Activated CD8-positive, alpha-beta memory T cell treated with anti-CD3 and anti-CD28 coated beads for 48 hours (primary cell): ENCODE results near the gene GREM1.

Experiments used
- DNase-seq, 3 experiments: peaks; one replicate each; pipeline ENCODE4 v3.0.0-alpha.2; 2020; ENCODE audit warnings: low read depth in 2 of 3, low spot score in 2 of 3

Gene GREM1

GRCh38 chr15:32730677-32731654 is 13.2 kb downstream of the GREM1 start:
- DNase-seq, result no peak

DNA sequence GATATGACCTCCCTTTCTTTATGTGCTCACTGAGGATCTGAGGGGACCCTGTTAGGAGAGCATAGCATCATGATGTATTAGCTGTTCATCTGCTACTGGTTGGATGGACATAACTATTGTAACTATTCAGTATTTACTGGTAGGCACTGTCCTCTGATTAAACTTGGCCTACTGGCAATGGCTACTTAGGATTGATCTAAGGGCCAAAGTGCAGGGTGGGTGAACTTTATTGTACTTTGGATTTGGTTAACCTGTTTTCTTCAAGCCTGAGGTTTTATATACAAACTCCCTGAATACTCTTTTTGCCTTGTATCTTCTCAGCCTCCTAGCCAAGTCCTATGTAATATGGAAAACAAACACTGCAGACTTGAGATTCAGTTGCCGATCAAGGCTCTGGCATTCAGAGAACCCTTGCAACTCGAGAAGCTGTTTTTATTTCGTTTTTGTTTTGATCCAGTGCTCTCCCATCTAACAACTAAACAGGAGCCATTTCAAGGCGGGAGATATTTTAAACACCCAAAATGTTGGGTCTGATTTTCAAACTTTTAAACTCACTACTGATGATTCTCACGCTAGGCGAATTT is 14.9 kb downstream of the GREM1 start:
- no peak for DNase-seq

- no peak for DNase-seq
These were observed 15.5 kb downstream of the GREM1 start for GRCh38 chr15:32733281-32733680.

- DNase-seq, result no peak
These were observed 18.3 kb downstream of the GREM1 start for GRCh38 chr15:32735989-32736700.

- no peak for DNase-seq
These were observed 18.9 kb downstream of the GREM1 start for GRCh38 chr15:32736701-32737061.

GRCh38 chr15:32737304-32737703 is 19.5 kb downstream of the GREM1 start:
- no peak for DNase-seq

DNA sequence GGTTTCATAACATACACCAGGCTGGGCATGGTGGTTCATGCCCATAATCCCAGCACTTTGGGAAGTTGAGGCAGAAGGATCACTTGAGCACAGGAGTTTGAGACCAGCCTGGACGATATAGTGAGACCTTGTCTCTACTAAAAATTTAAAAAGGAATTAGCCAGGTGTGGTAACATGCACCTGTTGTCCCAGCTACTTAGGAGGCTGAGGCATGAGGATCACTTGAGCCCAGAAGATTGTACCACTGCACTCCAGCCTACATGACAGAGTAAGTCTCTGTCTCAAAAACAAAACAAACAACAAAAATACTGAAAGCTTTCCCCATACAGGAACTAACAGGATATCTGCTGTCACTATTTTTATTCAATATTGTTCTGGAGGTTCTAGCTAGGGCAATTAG is 20.9 kb downstream of the GREM1 start:
- DNase-seq, result no peak

DNA sequence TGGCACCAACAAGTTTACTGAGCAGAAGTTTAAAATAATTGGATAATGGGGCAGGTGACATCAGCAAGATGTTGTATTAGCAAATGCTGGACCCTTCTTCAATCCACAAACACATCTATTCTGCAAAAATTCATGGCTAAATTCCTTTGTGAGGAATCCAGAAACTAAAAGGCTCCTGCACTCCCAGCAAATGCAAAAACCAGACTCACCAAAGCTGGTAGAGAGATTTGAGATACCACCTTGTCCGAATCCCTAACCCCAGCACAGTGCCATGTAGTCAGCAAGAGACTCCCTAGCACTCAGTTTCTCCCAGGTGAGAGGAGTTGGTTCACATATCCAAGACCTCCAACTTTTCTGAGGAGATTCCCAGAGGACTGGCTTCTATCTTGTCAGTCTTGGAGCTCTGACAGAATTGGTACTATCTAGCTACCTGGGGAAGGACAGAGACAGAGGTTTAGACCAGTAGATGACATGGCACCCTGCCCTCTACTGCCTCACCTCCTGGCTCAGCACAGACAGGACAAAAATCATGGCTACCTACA is 21.8 kb downstream of the GREM1 start:
- DNase-seq, result no peak

DNA sequence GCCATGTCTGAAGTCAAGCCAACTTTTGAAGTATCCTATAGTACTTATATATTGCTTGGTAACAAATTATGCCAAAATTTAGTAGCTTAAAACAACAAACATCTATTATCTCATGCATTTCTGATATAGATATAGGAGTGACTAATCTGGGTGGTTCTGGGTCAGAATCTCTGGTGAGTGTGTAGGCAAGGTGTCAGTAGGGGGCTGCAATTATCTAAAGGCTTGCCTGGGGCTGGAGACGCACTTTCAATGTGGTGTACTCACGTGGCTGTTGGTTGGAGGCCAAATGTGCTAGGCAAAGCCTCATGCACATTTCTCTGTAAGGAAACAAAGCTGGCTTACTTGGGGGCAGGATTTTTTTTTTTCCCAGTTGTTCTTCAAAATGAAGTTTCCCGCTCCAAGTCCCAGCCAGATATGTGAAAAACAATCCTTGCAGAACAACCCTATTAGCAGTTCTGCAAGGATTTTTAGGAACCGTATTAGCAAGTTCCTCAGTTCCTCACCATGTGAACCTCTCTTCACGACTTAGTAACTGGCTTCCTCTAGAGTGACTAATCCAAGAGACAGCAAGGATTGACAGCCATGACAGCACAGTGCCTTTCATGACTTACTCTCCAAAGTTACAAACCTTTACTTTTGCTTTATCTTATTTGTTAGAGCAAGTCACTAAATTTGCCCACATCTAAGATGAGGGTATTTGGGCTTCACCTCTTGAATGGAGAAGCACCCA is 25.8 kb downstream of the GREM1 start:
- no peak for DNase-seq

DNA sequence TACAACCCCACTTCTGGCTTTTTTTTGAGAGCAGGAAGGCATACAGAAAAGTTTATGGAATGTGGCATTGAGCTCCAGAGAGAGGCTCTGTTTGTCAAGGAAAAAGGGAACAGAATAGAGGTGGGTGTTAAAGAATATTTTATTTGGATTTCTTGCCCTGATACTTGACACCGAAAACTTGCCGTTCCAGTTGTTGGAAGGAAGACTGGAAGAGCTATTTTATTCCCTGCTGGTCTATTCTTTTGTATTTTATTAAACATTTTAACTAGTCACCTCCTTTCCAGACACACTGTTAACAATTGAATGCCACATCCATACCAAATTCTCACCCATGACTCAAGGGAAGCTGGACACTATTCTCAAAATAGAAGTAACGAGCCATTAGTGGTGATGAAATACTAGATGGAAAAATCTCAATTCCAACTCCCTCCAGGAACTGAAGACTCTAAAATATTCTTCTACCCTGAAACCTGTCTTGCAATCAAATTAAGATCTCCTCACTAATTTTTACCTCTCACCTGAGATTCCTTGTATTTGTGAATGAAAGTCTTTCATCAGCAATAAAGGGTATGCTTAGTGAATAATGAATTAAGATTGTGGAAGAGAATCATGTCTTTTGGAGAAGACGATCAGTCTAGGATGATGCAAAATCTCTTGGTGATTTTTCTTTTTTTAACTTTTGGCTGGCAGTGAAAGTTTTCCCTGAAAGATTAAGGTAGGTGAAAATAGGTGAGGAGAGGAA is 28.5 kb downstream of the GREM1 start:
- DNase-seq, result no peak

- no peak for DNase-seq
These were observed 30.1 kb downstream of the GREM1 start for GRCh38 chr15:32747921-32748342.

GRCh38 chr15:32750979-32751378 is 33.2 kb downstream of the GREM1 start:
- no peak for DNase-seq

DNA sequence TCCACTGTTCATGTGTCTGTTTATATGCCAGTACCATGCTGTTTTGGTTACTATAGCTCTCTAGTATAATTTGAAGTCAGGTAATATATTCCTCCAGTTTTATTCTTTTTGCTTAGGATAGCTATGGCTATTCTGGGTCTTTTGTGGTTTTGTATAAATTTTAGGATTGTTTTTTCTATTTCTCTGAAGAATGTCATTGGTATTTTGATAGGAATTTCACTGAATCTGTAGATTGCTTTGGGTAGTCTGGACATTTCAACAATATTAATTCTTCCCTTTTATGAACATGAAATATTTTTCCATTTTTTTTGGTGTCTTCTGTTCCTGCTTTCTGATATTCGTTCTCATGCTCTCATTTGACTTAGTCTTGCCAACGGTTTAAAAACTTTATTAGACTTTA is 39.6 kb downstream of the GREM1 start:
- DNase-seq, result no peak

GRCh38 chr15:32763295-32763694 is 45.5 kb downstream of the GREM1 start:
- DNase-seq, result no peak

DNA sequence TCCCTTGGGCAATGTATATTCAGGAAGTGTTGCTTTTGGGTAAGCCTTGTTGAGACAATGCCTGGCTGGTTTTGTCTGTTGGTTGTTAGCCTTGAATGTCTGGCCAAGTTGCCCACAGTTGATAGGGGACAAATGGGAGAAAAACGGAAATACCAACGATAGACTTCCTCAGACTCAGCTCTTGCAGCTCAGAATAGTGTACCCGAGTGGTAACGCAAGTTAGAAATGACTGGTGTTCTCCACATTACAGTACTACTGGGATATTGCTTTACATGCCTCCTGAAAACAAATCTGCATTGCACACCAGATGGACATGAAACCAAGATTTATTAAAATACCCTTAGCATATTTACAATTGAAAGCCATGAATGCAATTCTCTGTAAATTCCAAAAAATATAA is 47.4 kb downstream of the GREM1 start:
- no peak for DNase-seq

- no peak for DNase-seq
These were observed 48.3 kb downstream of the GREM1 start for GRCh38 chr15:32766101-32766500.

DNA sequence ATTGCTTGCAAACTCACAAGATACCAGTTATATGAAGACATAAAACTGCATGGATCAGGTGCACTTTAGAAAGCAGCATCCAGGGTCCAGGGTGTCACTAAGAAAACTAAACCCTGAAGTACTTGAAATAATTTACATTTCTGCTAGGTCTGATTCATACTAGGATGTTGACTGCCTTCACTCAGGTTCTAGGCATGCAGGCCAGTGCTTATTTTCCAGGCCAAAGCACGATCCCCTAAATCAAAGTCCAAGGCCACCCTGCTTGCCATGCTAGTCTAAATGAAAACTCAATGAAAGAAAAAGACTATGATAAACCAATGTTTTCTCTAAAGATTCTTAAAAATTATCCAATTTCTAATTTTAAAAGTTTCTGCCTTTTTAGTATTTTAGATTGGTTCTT is 49.4 kb downstream of the GREM1 start:
- no peak for DNase-seq

- DNase-seq, result no peak
These were observed 56.2 kb downstream of the GREM1 start for GRCh38 chr15:32774022-32774421.

- no peak for DNase-seq
These were observed 57.3 kb downstream of the GREM1 start for GRCh38 chr15:32775103-32775502.

DNA sequence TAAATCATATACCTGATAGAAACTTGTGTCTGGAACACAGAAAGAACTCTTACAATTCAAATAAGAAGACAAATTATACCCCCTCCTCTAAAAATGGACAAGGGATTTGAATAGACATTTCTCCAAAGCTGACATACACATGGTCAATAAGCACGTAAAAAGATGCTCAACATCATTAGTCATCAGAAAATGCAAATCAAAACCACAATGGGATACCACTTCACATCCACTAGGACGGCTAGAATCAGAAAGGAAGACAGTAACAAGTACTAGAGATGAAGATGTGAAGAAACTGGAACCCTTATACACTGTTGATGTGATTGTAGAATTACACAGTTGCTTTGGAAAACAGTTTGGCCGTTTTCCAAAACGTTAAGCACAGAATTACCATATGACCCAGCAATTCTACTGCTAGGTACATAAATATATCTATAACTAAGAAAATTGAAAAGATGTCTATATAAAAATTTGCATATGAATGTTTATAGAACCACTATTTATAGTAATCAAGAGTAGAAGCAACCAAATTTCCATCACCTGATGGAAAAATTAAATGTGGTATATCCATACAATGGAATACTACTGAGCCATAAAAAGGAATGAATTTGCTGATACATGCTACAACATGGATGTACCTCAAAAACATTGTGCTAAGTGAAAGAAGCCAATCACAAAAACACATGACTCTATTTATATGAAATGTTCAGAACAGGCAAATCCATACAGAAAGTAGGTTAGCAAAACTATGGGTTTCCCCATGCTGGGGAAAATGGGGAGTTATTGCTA is 60.8 kb downstream of the GREM1 start:
- DNase-seq, result no peak
